SJCRH30 (cell line): Measurements from ENCODE around the gene PRRT1B. TPM values are rescaled to one million over a fixed set of nuclear protein-coding genes. Genes with fewer than 3 reads are reported as not detected.
"Not testable (repeated sequence)": the region's sequence is repeated elsewhere in the genome, so short reads cannot be mapped to it uniquely, and the experiment has no call there.

ENCODE experiments used
- DNase-seq, 2 experiments: peaks; one replicate each; pipeline ENCODE4 v3.0.0-alpha.2; 2015 to 2020
- H3K27ac ChIP-seq: fragments of 250-450 bp; sonication (Bioruptor Pico); 2 replicates; pipeline ENCODE4 v1.5.1; 2020; ENCODE audit warnings: mild to moderate bottlenecking, moderate library complexity
- H3K27me3 ChIP-seq: fragments of 250-450 bp; sonication (Bioruptor Pico); 2 replicates; pipeline ENCODE4 v1.5.1; 2020; ENCODE audit warnings: mild to moderate bottlenecking, moderate library complexity
- H3K36me3 ChIP-seq: fragments of 250-450 bp; sonication (Bioruptor Pico); 2 replicates; pipeline ENCODE4 v1.5.1; 2020; ENCODE audit warnings: mild to moderate bottlenecking, moderate library complexity
- H3K4me1 ChIP-seq: fragments of 250-450 bp; sonication (Bioruptor Pico); 2 replicates; pipeline ENCODE4 v1.5.1; 2020; ENCODE audit warnings: mild to moderate bottlenecking, moderate library complexity
- H3K4me3 ChIP-seq: fragments of 250-450 bp; sonication (Bioruptor Pico); 2 replicates; pipeline ENCODE4 v1.5.1; 2020; ENCODE audit warnings: mild to moderate bottlenecking, moderate library complexity
- H3K9me3 ChIP-seq: fragments of 250-450 bp; sonication (Bioruptor Pico); replicated peaks from 2 replicates; pipeline ENCODE4 v1.5.1; 2020; ENCODE audit warnings: mild to moderate bottlenecking, moderate library complexity
- total RNA-seq: library from RNA; depleted of rRNA; stranded (reverse); fragments of >200 nt; shearing (Covaris generic); gene quantifications from 2 replicates; pipeline ENCODE4 v1.2.3, GENCODE V29; 2014; rRNA removed

PRRT1B gene
- not detected in 2 replicates for total RNA-seq

DNA sequence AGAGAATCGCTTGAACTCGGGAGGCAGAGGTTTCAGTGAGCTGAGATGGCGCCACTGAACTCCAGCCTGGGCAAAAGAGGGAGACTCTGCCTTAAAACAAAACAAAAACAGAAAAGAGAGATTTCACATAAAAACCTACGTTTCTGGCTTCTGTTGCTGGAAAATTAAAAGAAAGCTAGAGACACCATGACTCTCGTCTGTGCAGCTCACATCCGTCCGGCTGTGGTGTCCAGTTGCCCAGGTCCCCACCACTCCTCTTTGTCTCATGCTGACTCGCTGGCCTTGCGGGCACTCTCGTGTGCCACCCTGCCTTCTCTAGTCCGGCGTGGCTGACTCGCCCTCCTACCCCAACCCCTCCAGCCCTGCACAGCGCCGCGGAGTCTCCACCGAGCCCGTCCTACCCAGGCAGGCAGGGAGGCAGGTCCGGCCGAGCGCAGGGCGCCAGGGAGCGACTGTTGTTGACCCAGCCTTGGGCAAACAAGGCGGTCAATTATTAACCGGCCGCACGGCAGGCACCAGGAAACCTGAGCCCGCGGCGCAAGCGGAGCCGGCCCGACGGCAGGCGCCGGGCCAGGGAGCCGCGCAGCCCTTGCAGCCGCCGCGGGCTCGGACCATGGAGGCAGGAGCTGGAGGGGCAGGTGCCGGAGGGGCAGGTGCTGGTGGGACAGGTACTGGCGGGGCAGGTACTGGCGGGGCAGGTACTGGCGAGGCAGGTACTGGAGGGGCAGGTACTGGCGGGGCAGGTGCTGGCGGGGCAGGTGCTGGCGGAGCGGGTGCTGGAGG is at the start of gene PRRT1B:
TSS of gene PRRT1B (plus strand) at position 521 of the 783 bp plus-strand sequence. CDS start at position 614, 93 bp downstream.
- Histone ChIP-seq H3K27me3 (no peaks in the 10 kb centered on the region), H3K9me3 (peaks cover 11% of the 10 kb centered on the region), H3K36me3 (no peaks in the 10 kb centered on the region), H3K4me1 (peaks cover 4% of the 10 kb centered on the region; the same call in 1 of the 2 replicates), H3K27ac (no peak within 1 kb of the TSS), H3K4me3 (peak within 1 kb of the TSS; percentile 56)
- no peak for DNase-seq

DNA sequence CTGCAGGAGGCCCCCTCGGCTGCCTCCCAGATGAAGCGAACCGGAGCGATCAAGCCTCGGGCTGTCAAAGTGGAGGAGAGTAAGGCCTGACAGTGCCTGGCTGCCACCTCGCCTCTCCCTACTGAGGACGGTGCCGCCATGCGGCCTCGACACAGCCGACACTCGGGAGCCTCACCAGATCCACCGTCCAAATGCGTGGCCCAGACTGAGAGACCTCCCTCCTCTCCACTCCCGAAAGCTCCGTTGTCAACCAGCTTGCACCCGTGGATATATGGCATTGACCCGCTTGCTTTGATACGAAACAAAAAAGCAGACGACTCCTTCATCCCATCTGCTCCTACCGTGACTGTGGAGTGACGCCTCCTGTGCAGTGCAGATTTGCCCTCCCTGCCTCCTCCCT is 49.5 kb upstream of the PRRT1B start:
- DNase-seq = no peak
- Histone ChIP-seq H3K4me1 (no peaks in the 10 kb centered on the region), H3K4me3 (no peak overlapping the region), H3K9me3 (no peaks in the 10 kb centered on the region), H3K36me3 (peaks cover 97% of the 10 kb centered on the region), H3K27ac (no peak overlapping the region), H3K27me3 (no peaks in the 10 kb centered on the region)

- H3K9me3 ChIP-seq = no peaks in the 10 kb centered on the region
- H3K27ac ChIP-seq = no peak overlapping the region
- DNase-seq = no peak
- no peaks in the 10 kb centered on the region for H3K4me1 ChIP-seq
- H3K36me3 ChIP-seq = peaks cover 91% of the 10 kb centered on the region
- no peak overlapping the region for H3K4me3 ChIP-seq
- no peaks in the 10 kb centered on the region for H3K27me3 ChIP-seq
Observed at GRCh38 chr9:131496844-131497405, 48.4 kb upstream of the PRRT1B start.

DNA sequence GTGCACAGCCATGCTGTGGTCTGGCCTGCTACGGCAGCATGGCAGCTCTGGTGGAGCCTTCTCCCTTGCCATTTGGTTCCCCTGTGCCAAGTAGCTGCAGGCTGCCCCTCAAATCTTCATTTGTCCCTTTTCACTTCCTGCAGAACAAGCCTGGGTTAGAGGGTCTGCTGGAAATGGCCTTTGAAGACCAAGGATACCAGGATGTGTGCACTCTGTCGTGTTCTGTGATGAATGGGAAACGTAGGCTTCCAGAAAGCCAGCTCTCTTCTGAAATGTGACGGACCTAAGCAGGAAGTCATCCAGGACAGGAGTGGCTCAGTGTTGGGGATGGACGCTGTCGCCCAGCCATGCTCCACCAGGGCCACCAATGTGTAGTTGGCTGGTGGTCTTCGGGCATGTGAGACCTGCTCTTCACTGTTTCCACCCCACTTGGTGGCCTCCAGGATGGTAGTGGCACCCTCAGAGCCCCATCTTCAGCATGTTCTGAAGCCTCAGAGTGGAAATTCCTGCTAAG is 46.0 kb upstream of the PRRT1B start:
- Histone ChIP-seq H3K27me3 (no peaks in the 10 kb centered on the region), H3K36me3 (peaks cover 68% of the 10 kb centered on the region), H3K27ac (no peak overlapping the region), H3K4me3 (no peak overlapping the region), H3K9me3 (no peaks in the 10 kb centered on the region), H3K4me1 (peaks cover 6% of the 10 kb centered on the region; the same call in 1 of the 2 replicates)
- DNase-seq = no peak

GRCh38 chr9:131500377-131500776 is 44.9 kb upstream of the PRRT1B start:
- peaks cover 57% of the 10 kb centered on the region for H3K36me3 ChIP-seq
- no peaks in the 10 kb centered on the region for H3K9me3 ChIP-seq
- no peak for DNase-seq

DNA sequence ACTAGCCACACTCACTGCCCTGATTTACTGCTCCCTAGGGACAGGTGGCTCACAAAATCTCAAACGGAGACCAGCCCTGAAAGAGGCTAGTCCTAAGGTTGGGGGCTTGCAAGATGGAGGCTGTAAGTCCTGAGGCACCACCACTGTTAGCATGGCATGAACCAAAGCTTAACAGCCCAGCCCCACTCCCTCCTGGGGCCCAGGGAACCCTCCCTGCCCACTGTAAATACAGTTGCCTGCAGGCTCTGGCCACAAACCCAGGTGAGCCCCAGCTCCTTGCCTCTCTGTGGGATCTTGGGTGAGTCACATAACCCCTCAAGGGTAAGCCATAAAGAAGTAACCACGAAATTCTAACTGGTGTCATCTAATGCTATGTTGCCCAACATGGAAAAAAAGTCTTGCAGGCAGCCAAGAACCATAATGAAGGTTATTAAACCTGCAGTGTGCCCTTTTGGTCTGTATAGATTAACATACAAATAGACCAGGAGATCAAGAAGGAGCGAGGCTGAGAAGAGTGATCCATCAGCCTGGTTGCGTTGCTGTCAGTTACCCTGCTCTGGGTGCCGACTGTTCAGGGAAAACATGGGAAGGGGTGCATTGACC is 44.3 kb upstream of the PRRT1B start:
- Histone ChIP-seq H3K27ac (no peak overlapping the region), H3K9me3 (no peaks in the 10 kb centered on the region), H3K4me3 (no peak overlapping the region), H3K36me3 (peaks cover 51% of the 10 kb centered on the region), H3K4me1 (peaks cover 6% of the 10 kb centered on the region; the same call in 1 of the 2 replicates), H3K27me3 (no peaks in the 10 kb centered on the region)
- peak; percentile 35 to 44 for DNase-seq

More at GRCh38 chr9:131500377-131500776, 44.9 kb upstream of the PRRT1B start:
- Histone ChIP-seq H3K4me1 (peaks cover 6% of the 10 kb centered on the region; the same call in 1 of the 2 replicates), H3K27me3 (no peaks in the 10 kb centered on the region), H3K27ac (no peak overlapping the region), H3K4me3 (no peak overlapping the region)

- Histone ChIP-seq H3K27me3 (no peaks in the 10 kb centered on the region), H3K27ac (peak within 1 kb of the TSS; percentile 37), H3K4me3 (peak within 1 kb of the TSS; percentile 69), H3K4me1 (peaks cover 6% of the 10 kb centered on the region; the same call in 1 of the 2 replicates), H3K9me3 (no peaks in the 10 kb centered on the region), H3K36me3 (peaks cover 34% of the 10 kb centered on the region)
- peak; percentile 91 to 95 for DNase-seq
Observed at GRCh38 chr9:131502781-131503625, 42.3 kb upstream of the PRRT1B start, which contains the start of gene POMT1. TSS of gene POMT1 (plus strand) at chr9:131502918. CDS start at chr9:131504219, 1,301 bp downstream.

- H3K27ac ChIP-seq = no peak overlapping the region; the same call in 1 of the 2 replicates
- H3K27me3 ChIP-seq = no peaks in the 10 kb centered on the region
- DNase-seq = peak; percentile 34 to 41
- peaks cover 6% of the 10 kb centered on the region; the same call in 1 of the 2 replicates for H3K4me1 ChIP-seq
- no peaks in the 10 kb centered on the region for H3K9me3 ChIP-seq
- peaks cover 30% of the 10 kb centered on the region for H3K36me3 ChIP-seq
- peak overlapping the region; percentile 69 for H3K4me3 ChIP-seq
Observed at GRCh38 chr9:131503626-131504465, 41.5 kb upstream of the PRRT1B start.

GRCh38 chr9:131505012-131505411 is 40.3 kb upstream of the PRRT1B start:
- no peak for DNase-seq
- H3K4me1 ChIP-seq = peaks cover 6% of the 10 kb centered on the region; the same call in 1 of the 2 replicates

DNA sequence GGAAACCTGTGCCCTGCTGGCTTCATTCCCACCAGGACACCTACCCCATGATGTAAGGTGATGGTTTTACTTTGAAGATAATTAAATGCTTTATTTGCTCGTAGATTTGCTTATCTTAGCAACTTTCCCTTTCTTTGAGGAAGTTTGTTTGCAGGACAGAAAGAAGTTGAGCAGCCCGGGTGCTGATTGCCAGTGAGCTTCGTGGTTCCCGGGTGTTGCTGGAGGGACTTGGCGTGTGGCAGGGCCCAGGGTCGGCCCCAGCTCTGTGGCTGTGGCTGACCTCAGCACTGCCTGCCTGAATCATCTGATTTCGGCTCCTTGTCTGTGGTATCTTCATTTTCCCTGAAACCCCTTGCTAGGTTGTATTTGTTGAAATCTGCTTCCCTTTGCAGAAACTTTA is 33.9 kb upstream of the PRRT1B start:
- H3K36me3 ChIP-seq = peaks cover 35% of the 10 kb centered on the region
- no peak overlapping the region for H3K4me3 ChIP-seq
- H3K4me1 ChIP-seq = no peaks in the 10 kb centered on the region
- DNase-seq = no peak
- no peaks in the 10 kb centered on the region for H3K9me3 ChIP-seq
- H3K27ac ChIP-seq = no peak overlapping the region
- H3K27me3 ChIP-seq = no peaks in the 10 kb centered on the region

More at GRCh38 chr9:131505012-131505411, 40.3 kb upstream of the PRRT1B start:
- H3K9me3 ChIP-seq = no peaks in the 10 kb centered on the region
- H3K27ac ChIP-seq = no peak overlapping the region
- peaks cover 18% of the 10 kb centered on the region for H3K36me3 ChIP-seq
- no peak overlapping the region for H3K4me3 ChIP-seq
- no peaks in the 10 kb centered on the region for H3K27me3 ChIP-seq

- Histone ChIP-seq H3K9me3 (no peaks in the 10 kb centered on the region), H3K27ac (no peak overlapping the region), H3K36me3 (peaks cover 39% of the 10 kb centered on the region), H3K4me1 (no peaks in the 10 kb centered on the region), H3K27me3 (no peaks in the 10 kb centered on the region), H3K4me3 (no peak overlapping the region)
- DNase-seq = no peak
Observed at GRCh38 chr9:131511880-131512279, 33.4 kb upstream of the PRRT1B start.

- H3K4me3 ChIP-seq = no peak overlapping the region
- no peaks in the 10 kb centered on the region for H3K27me3 ChIP-seq
- no peak overlapping the region for H3K27ac ChIP-seq
- H3K4me1 ChIP-seq = no peaks in the 10 kb centered on the region
- H3K36me3 ChIP-seq = peaks cover 44% of the 10 kb centered on the region
- DNase-seq = no peak
- no peaks in the 10 kb centered on the region for H3K9me3 ChIP-seq
Observed at GRCh38 chr9:131513177-131513576, 32.1 kb upstream of the PRRT1B start.

DNA sequence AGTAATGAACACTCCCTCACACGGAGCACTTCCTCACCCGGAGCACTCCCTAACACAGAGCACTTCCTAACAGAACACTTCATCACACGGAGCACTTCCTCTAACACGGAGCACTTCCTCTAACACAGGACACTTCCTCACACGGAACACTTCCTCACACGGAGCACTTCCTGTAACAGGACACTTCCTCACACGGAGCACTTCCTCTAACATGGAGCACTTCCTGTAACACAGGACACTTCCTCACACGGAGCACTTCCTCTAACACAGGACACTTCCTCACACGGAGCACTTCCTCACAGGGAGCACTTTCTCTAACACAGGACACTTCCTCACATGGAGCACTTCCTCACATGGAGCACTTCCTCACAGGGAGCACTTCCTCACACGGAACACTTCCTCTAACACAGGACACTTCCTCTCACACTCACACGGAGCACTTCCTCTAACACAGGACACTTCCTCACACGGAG is 29.7 kb upstream of the PRRT1B start:
- H3K9me3 ChIP-seq, H3K4me3 ChIP-seq, DNase-seq, H3K27me3 ChIP-seq, H3K4me1 ChIP-seq, H3K27ac ChIP-seq: not testable (repeated sequence)
- H3K36me3 ChIP-seq = peaks cover 60% of the 10 kb centered on the region
